ENCODE results near the gene FAM184A. TPM values are rescaled to one million over a fixed set of nuclear protein-coding genes. Genes with fewer than 3 reads are reported as not detected.
A peak's percentile ranks its signal among the peaks of the same experiment; 100 is the strongest.

The FAM184A gene
- total RNA-seq, 1 experiment from 2014 or later = 13.3 TPM

- no peak for DNase-seq (ENCODE audit: low spot score)
- TF ChIP-seq, protein P1, sequence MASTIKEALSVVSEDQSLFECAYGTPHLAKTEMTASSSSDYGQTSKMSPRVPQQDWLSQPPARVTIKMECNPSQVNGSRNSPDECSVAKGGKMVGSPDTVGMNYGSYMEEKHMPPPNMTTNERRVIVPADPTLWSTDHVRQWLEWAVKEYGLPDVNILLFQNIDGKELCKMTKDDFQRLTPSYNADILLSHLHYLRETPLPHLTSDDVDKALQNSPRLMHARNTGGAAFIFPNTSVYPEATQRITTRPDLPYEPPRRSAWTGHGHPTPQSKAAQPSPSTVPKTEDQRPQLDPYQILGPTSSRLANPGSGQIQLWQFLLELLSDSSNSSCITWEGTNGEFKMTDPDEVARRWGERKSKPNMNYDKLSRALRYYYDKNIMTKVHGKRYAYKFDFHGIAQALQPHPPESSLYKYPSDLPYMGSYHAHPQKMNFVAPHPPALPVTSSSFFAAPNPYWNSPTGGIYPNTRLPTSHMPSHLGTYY (CRISPR knock-in tag; IDR thresholded peaks at IDR 0.05) = no peak
- 0 out of 2 replicates have a peak, but pooled peaks have one; percentile 28 for TF ChIP-seq ETV6 (CRISPR knock-in tag; IDR thresholded peaks at IDR 0.05)
- Mint-ChIP-seq H3K27me3 (ENCODE audit: low read depth) (peaks cover 4% of the 10 kb centered on the region; the same call in 1 of the 2 replicates), H3K9me3 (no peaks in the 10 kb centered on the region), H3K4me3 (peak overlapping the region; percentile 56), H3K27ac (peak overlapping the region; percentile 73), H3K36me3 (no peaks in the 10 kb centered on the region), H3K4me1 (peaks cover 76% of the 10 kb centered on the region)
- ChIA-PET POLR2A (interaction anchor here (0.8 to 1.0 kb wide), 2 partner anchors 17 to 42 kb away, joined by 3 read pairs; no protein-coding TSS in a partner anchor), CTCF (interaction anchor here (0.7 to 2.2 kb wide), 7 partner anchors 11 to 94 kb away, joined by 3 to 7 read pairs (median 4); partner anchors contain the start of gene FAM184A)
- ATAC-seq = peak; percentile 68
Observed at GRCh38 chr6:119035459-119035858, 43.0 kb downstream of the FAM184A start.

GRCh38 chr6:119034827-119035458, 43.5 kb downstream of the FAM184A start:
- Mint-ChIP-seq H3K27ac (peak overlapping the region; percentile 73), H3K9me3 (no peaks in the 10 kb centered on the region), H3K4me3 (peak overlapping the region; percentile 56), H3K36me3 (no peaks in the 10 kb centered on the region), H3K4me1 (peaks cover 71% of the 10 kb centered on the region), H3K27me3 (ENCODE audit: low read depth) (peaks cover 4% of the 10 kb centered on the region; the same call in 1 of the 2 replicates)
- DNase-seq (ENCODE audit: low spot score) (no peak), ATAC-seq (peak; percentile 85)
- POLR2A ChIA-PET = interaction anchor here (1.0 kb wide), 1 partner anchor 18 kb away, joined by 3 read pairs; no protein-coding TSS in a partner anchor
- TF ChIP-seq TEAD4 (CRISPR knock-in tag; IDR thresholded peaks at IDR 0.05) (0 out of 2 replicates have a peak, but pooled peaks have one; percentile 45), EMX1 (CRISPR knock-in tag; IDR thresholded peaks at IDR 0.05) (no peak), TEAD1 (CRISPR knock-in tag; IDR thresholded peaks at IDR 0.05) (peak; percentile 51; the same call in 1 of the 2 replicates)
- CTCF ChIA-PET = interaction anchor here (0.7 to 2.2 kb wide), 6 partner anchors 11 to 94 kb away, joined by 3 to 7 read pairs (median 4); partner anchors contain the start of gene FAM184A

DNA sequence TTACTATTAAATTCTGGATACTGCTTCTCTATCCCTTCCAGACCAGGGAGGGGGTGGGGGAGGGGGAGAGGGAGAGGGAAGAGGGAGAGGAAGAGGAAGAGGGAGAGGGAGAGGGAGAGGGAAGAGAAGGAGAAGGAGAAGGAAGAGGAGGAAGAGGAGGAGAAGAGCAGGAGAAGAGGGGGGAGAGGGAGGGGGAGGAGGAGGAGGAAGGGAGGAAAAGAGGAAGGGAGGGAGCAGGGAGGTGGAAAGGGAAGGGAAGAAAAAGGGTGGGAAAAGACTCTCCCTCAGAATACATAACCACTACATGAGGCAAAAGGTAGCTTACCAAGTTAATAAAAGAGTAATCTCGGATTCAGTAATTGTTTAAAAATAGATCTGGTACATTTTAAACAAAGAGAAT, 46.0 kb downstream of the FAM184A start:
- TF ChIP-seq ATF3 (CRISPR knock-in tag; conservative IDR thresholded peaks at IDR 0.05) (no peak), ZMAT4 (CRISPR knock-in tag; IDR thresholded peaks at IDR 0.05) (no peak), RELA (CRISPR knock-in tag; IDR thresholded peaks at IDR 0.05; ENCODE audit: borderline replicate concordance) (no peak), PRDM15 (CRISPR knock-in tag; IDR thresholded peaks at IDR 0.05) (no peak), ELF4 (CRISPR knock-in tag; IDR thresholded peaks at IDR 0.05; ENCODE audit: low read depth) (no peak), TCF7 (CRISPR knock-in tag; IDR thresholded peaks at IDR 0.05; ENCODE audit: low read depth) (no peak), ZNF416 (CRISPR knock-in tag; IDR thresholded peaks at IDR 0.05) (no peak)
- TF ChIP-seq, protein P2, sequence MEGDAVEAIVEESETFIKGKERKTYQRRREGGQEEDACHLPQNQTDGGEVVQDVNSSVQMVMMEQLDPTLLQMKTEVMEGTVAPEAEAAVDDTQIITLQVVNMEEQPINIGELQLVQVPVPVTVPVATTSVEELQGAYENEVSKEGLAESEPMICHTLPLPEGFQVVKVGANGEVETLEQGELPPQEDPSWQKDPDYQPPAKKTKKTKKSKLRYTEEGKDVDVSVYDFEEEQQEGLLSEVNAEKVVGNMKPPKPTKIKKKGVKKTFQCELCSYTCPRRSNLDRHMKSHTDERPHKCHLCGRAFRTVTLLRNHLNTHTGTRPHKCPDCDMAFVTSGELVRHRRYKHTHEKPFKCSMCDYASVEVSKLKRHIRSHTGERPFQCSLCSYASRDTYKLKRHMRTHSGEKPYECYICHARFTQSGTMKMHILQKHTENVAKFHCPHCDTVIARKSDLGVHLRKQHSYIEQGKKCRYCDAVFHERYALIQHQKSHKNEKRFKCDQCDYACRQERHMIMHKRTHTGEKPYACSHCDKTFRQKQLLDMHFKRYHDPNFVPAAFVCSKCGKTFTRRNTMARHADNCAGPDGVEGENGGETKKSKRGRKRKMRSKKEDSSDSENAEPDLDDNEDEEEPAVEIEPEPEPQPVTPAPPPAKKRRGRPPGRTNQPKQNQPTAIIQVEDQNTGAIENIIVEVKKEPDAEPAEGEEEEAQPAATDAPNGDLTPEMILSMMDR (IDR thresholded peaks at IDR 0.05) = no peak
- TF ChIP-seq, protein P3, sequence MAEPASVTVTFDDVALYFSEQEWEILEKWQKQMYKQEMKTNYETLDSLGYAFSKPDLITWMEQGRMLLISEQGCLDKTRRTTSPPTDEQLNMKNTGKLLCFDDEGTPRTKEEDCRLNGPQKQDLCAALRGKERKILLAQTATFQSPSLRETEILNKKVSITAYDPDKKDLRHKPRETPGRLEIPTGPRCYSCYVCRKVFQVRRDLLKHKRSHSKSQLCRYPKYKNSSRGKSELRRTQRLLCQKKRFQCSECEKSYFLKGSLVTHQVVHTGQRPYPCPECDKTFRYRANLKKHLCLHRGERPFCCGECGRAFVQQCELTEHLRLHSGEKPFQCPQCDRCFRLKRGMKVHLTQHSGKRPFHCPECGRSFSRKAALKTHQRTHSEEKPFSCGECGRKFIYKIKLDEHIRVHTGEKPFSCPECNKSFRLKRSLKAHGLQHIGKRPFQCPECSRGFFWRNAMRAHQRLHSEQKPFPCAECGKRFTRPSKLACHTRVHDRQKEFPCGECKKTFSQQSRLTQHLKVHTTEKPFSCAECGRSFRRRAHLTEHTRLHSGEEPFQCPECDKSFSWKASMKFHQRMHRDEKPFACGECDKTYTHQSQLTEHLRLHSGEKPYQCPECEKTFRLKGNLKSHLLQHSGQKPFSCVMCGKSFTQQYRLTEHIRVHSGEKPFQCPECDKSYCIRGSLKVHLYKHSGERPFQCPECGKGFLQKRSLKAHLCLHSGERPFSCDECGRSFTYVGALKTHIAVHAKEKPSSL (CRISPR knock-in tag; conservative IDR thresholded peaks at IDR 0.05) = no peak
- Mint-ChIP-seq H3K4me1 (peaks cover 68% of the 10 kb centered on the region), H3K4me3 (no peak overlapping the region), H3K27me3 (ENCODE audit: low read depth) (peaks cover 18% of the 10 kb centered on the region), H3K36me3 (no peaks in the 10 kb centered on the region; the same call in 1 of the 2 replicates), H3K27ac (no peak overlapping the region), H3K9me3 (no peaks in the 10 kb centered on the region)
- ChIA-PET POLR2A (no interaction called here), CTCF (no interaction called here)
- DNase-seq (ENCODE audit: low spot score) (no peak), ATAC-seq (no peak)

Measured in WTC11 (cell line).